Mesodermal cell (in vitro differentiated cells): Measurements from ENCODE around the gene AP1AR.

Experiments used
- H3K27ac ChIP-seq: 2 replicates; pipeline ENCODE4 v1.7.0; 2013; ENCODE audit warnings: mild to moderate bottlenecking, low read depth, low read length, moderate library complexity; ENCODE audit not compliant: severe bottlenecking
- H3K36me3 ChIP-seq: 2 replicates; pipeline ENCODE4 v1.7.1; 2013; ENCODE audit warnings: mild to moderate bottlenecking, low read length, moderate library complexity; ENCODE audit not compliant: control insufficient read depth, insufficient read depth
- H3K4me1 ChIP-seq: one replicate; pipeline ENCODE4 v1.7.1; 2013; ENCODE audit warnings: mild to moderate bottlenecking, low read length; ENCODE audit not compliant: insufficient read depth, control insufficient read depth, poor library complexity, severe bottlenecking
- H3K4me3 ChIP-seq: 2 replicates; pipeline ENCODE4 v1.7.0; 2013; ENCODE audit warnings: low read length, control low read depth, mild to moderate bottlenecking; ENCODE audit not compliant: insufficient read depth, poor library complexity, severe bottlenecking; ENCODE audit errors: extremely low read depth
- H3K9me3 ChIP-seq: 2 replicates; pipeline ENCODE4 v1.7.1; 2013; ENCODE audit warnings: mild to moderate bottlenecking, low read length, moderate library complexity; ENCODE audit not compliant: control insufficient read depth
- WGBS, 2 experiments: methylation state at CpG; one replicate each; pipeline ENCODE4 v1.1.5; 2013; ENCODE audit warnings: missing lambda C conversion rate in 2 of 2; ENCODE audit not compliant: insufficient coverage in 2 of 2; 5-methylcytosine and 5-hydroxymethylcytosine counted together

AP1AR gene

DNA sequence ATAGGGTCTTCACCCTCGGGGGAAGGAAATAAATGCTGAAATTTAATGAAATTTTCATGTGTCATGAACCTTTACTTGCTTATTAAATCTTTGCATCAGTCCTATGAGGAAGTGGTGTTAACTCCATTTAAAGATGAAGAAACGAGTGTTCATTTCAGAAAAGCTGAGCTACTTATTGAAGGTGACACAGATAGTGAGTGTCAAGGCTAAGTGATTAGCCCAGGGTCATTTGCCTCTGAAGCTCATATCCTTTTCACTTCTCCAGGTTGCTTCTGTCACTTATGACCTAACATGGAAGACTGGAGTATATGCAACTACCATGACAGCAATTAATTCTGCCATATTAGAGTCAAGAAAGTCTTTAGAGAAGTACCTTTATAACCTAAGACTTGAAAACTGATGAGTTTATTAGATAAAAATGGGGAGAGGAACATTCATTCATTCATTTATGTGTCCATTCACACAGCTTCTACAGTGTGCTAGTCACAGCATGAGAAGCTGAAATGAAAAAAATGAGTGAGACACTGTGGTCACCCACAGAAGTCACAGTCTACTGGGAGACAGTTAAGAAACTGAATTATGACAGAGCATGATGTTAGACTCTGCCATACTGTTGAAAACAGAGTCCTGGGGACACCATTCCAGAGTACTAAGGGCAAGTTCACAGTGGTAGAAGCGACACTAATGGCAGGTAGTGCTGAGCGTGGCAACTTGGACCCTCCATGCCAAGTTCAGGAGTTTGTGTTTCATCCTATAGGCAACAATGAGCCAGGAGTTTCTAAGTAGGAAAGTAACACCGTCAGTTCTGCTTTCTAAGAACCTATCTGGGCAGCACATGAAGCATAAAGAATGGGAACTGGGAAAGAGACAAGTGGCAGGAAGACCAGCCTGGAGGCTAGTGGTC lies 86.9 kb downstream of the AP1AR start:
- Histone ChIP-seq H3K36me3 (no peaks in the 10 kb centered on the region), H3K9me3 (no peaks in the 10 kb centered on the region), H3K4me1 (no peaks in the 10 kb centered on the region), H3K4me3 (no peak overlapping the region), H3K27ac (no peak overlapping the region)
- WGBS, 2 experiments: 95% methylated on average over 4 of the region's 5 CpGs
